PC-9 (cell line): Measurements from ENCODE around the gene ACBD6. TPM values are rescaled to one million over a fixed set of nuclear protein-coding genes. Genes with fewer than 3 reads are reported as not detected.
A peak's percentile ranks its signal among the peaks of the same experiment; 100 is the strongest.

ENCODE experiments used
- BruUV-seq: library from RNA; stranded (reverse); fragments of 400-500 nt; replicated peaks from 2 replicates; lab custom pipeline; 2021; lab: Mats Ljungman, UMichigan
- CTCF ChIA-PET: fragments of 300-600 bp; sonication (Branson Sonifier 250); formaldehyde crosslinking; loops from one replicate; lab custom pipeline; 2022; ENCODE audit warnings: antibody characterized with exemption; lab: Charles Lee
- POLR2A ChIA-PET: fragments of 300-600 bp; sonication (Branson Sonifier 250); formaldehyde crosslinking; loops from one replicate; lab custom pipeline; 2022; ENCODE audit warnings: antibody characterized with exemption; ENCODE audit not compliant: unreplicated experiment; lab: Charles Lee
- DNase-seq, 2 experiments: peaks; one replicate each; pipeline versions ENCODE4 v3.0.0 to v3.0.0-alpha.2; 2015 to 2022; ENCODE audit warnings: mixed read lengths in 1 of 2
- H2AFZ ChIP-seq: fragments of 200-600 bp; sonication (generic); 2 replicates; pipeline ENCODE4 v1.8.1; 2017; ENCODE audit warnings: antibody characterized with exemption
- H3F3A ChIP-seq: fragments of 200-600 bp; sonication (generic); 2 replicates; pipeline ENCODE4 v1.8.1; 2017; ENCODE audit warnings: antibody characterized with exemption, mild to moderate bottlenecking, low read depth; ENCODE audit not compliant: insufficient read depth
- H3K27ac ChIP-seq: fragments of 200-600 bp; sonication (generic); 2 replicates; pipeline ENCODE4 v1.6.1; 2016; ENCODE audit warnings: mixed run types
- H3K27me3 ChIP-seq: fragments of 200-600 bp; sonication (generic); 2 replicates; pipeline ENCODE4 v1.6.1; 2016; ENCODE audit warnings: low read depth, mixed run types; ENCODE audit not compliant: insufficient read depth
- H3K36me3 ChIP-seq: fragments of 200-600 bp; sonication (generic); 2 replicates; pipeline ENCODE4 v1.6.1; 2016; ENCODE audit warnings: low read depth, mixed run types
- H3K4me1 ChIP-seq: fragments of 200-600 bp; sonication (generic); replicated peaks from 2 replicates; pipeline ENCODE4 v1.6.1; 2016; ENCODE audit warnings: mixed run types; ENCODE audit not compliant: insufficient read depth
- H3K4me2 ChIP-seq: fragments of 200-600 bp; sonication (generic); 2 replicates; pipeline ENCODE4 v1.6.1; 2017; ENCODE audit warnings: mixed run types
- H3K4me3 ChIP-seq: fragments of 200-600 bp; sonication (generic); 2 replicates; pipeline ENCODE4 v1.6.1; 2016; ENCODE audit warnings: mixed run types
- H3K79me2 ChIP-seq: fragments of 200-600 bp; sonication (generic); 2 replicates; pipeline ENCODE4 v1.6.1; 2017; ENCODE audit warnings: low read depth, mixed run types
- H3K9me2 ChIP-seq: fragments of 200-600 bp; sonication (generic); 2 replicates; pipeline ENCODE4 v1.8.1; 2017; ENCODE audit warnings: mild to moderate bottlenecking; ENCODE audit not compliant: insufficient read depth
- H3K9me3 ChIP-seq: fragments of 200-600 bp; sonication (generic); 2 replicates; pipeline ENCODE4 v1.8.1; 2016; ENCODE audit warnings: low read depth; ENCODE audit not compliant: insufficient read depth
- H4K20me1 ChIP-seq: fragments of 200-600 bp; sonication (generic); 2 replicates; pipeline ENCODE4 v1.8.1; 2017; ENCODE audit not compliant: insufficient read depth
- CTCF ChIP-seq: fragments of 200-600 bp; sonication (generic); conservative IDR thresholded peaks from 2 replicates; pipeline ENCODE4 v1.6.1; 2017; ENCODE audit warnings: mixed run types, antibody characterized with exemption, mild to moderate bottlenecking, moderate library complexity
- EZH2 ChIP-seq: fragments of 200-600 bp; sonication (generic); IDR thresholded peaks from 2 replicates; pipeline ENCODE4 v1.8.0; 2017; ENCODE audit warnings: antibody characterized with exemption, low read depth
- intact Hi-C: fragments of 100-400 bp; cut with micrococcal nuclease; formaldehyde crosslinking; loops from one replicate; pipeline ENCODE4 v1.10.0; 2022; ENCODE audit not compliant: unreplicated experiment
- total RNA-seq: library from RNA; stranded (reverse); gene quantifications from 2 replicates; pipeline ENCODE4 v1.2.3, GENCODE V29; 2021

Gene ACBD6
- total RNA-seq, 1 experiment from 2014 or later, result 61.0 TPM

GRCh38 chr1:180522213-180522515, 19.8 kb upstream of the ACBD6 start:
- peak in 1 of 2 experiments; percentile 19 for DNase-seq
- TF ChIP-seq EZH2 (no peak), CTCF (no peak)
- ChIA-PET CTCF (no interaction called here), POLR2A (no interaction called here)
- H3K4me2 ChIP-seq, result no peak overlapping the region
- H4K20me1 ChIP-seq, result no peaks in the 10 kb centered on the region
- no peak overlapping the region for H2AFZ ChIP-seq
- peaks cover 13% of the 10 kb centered on the region for H3K4me1 ChIP-seq
- no peaks in the 10 kb centered on the region for H3F3A ChIP-seq
- H3K9me3 ChIP-seq, result no peaks in the 10 kb centered on the region
- no peaks in the 10 kb centered on the region for H3K79me2 ChIP-seq
- BruUV-seq, result no TSS peak
- intact Hi-C loops, result no loop called here
- H3K27me3 ChIP-seq, result no peaks in the 10 kb centered on the region
- H3K9me2 ChIP-seq, result no peaks in the 10 kb centered on the region
- H3K27ac ChIP-seq, result no peak overlapping the region
- H3K36me3 ChIP-seq, result no peaks in the 10 kb centered on the region
- H3K4me3 ChIP-seq, result no peak overlapping the region

GRCh38 chr1:180521474-180522212, 19.3 kb upstream of the ACBD6 start:
- TF ChIP-seq EZH2 (no peak), CTCF (no peak)
- BruUV-seq, result no TSS peak
- Histone ChIP-seq H3K4me3 (no peak overlapping the region), H3F3A (no peaks in the 10 kb centered on the region), H3K4me2 (peak overlapping the region; percentile 18), H3K9me2 (no peaks in the 10 kb centered on the region), H4K20me1 (no peaks in the 10 kb centered on the region), H3K36me3 (no peaks in the 10 kb centered on the region), H3K27me3 (no peaks in the 10 kb centered on the region), H3K27ac (peak overlapping the region; percentile 44; the same call in 1 of the 2 replicates), H3K9me3 (no peaks in the 10 kb centered on the region), H3K79me2 (no peaks in the 10 kb centered on the region), H2AFZ (peak overlapping the region; percentile 73; the same call in 1 of the 2 replicates), H3K4me1 (peaks cover 13% of the 10 kb centered on the region)
- ChIA-PET POLR2A (no interaction called here), CTCF (no interaction called here)
- intact Hi-C loops, result no loop called here
- DNase-seq, result peak in 1 of 2 experiments; percentile 78

GRCh38 chr1:180519846-180520245, 17.5 kb upstream of the ACBD6 start:
- intact Hi-C loops, result loop anchor here (5.0 kb wide), 3 partner anchors 112 to 907 kb away; partner anchors contain the start of gene XPR1
- DNase-seq, result no peak
- ChIA-PET POLR2A (no interaction called here), CTCF (interaction anchor here (0.7 kb wide), 1 partner anchor 11 kb away, joined by 7 read pairs; no protein-coding TSS in a partner anchor)
- BruUV-seq, result no TSS peak
- Histone ChIP-seq H3K79me2 (no peaks in the 10 kb centered on the region), H3F3A (peaks cover 5% of the 10 kb centered on the region; the same call in 1 of the 2 replicates), H3K9me2 (no peaks in the 10 kb centered on the region), H3K4me2 (no peak overlapping the region), H4K20me1 (no peaks in the 10 kb centered on the region), H3K4me3 (no peak overlapping the region), H3K9me3 (no peaks in the 10 kb centered on the region), H3K27ac (no peak overlapping the region), H3K27me3 (no peaks in the 10 kb centered on the region), H3K4me1 (peaks cover 13% of the 10 kb centered on the region), H2AFZ (peak overlapping the region; percentile 49; the same call in 1 of the 2 replicates), H3K36me3 (no peaks in the 10 kb centered on the region)
- TF ChIP-seq EZH2 (no peak), CTCF (no peak)
